Measurements from ENCODE around the gene WRAP73. TPM values are rescaled to one million over a fixed set of nuclear protein-coding genes. Genes with fewer than 3 reads are reported as not detected.

The WRAP73 gene
- total RNA-seq, 1 donor from 2014 or later = 22.5 TPM

DNA sequence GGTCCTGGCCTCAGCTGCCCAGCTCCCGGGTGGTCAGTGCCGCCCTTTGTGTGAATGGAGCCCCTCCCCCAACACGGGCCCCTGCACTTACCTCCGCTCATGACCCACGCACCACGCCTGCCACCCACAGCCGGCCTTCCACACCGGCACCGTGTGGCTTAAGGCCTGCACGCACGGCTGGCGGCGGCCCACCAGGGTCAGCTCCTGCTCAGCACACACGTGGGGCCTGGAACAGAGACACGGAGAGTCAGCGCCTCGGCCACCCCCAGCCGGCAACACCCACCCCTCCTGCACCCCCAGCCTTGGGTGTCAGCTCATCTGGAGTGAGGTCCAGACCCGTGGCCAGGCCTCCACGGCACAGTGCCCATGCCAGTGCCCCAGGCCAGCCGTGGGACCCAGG, 47.5 kb downstream of the WRAP73 start:
- intact Hi-C loops (cut with DNase I) = no loop called here
- no peak overlapping the region for H3K27ac ChIP-seq
- H3K9me3 ChIP-seq = no peaks in the 10 kb centered on the region
- peaks cover 41% of the 10 kb centered on the region for H3K4me1 ChIP-seq
- H3K27me3 ChIP-seq (ENCODE audit: low read depth) = no peaks in the 10 kb centered on the region
- no peak overlapping the region for H3K4me3 ChIP-seq
- no peaks in the 10 kb centered on the region for H3K36me3 ChIP-seq
- no peak for DNase-seq
- TF ChIP-seq, protein P1, sequence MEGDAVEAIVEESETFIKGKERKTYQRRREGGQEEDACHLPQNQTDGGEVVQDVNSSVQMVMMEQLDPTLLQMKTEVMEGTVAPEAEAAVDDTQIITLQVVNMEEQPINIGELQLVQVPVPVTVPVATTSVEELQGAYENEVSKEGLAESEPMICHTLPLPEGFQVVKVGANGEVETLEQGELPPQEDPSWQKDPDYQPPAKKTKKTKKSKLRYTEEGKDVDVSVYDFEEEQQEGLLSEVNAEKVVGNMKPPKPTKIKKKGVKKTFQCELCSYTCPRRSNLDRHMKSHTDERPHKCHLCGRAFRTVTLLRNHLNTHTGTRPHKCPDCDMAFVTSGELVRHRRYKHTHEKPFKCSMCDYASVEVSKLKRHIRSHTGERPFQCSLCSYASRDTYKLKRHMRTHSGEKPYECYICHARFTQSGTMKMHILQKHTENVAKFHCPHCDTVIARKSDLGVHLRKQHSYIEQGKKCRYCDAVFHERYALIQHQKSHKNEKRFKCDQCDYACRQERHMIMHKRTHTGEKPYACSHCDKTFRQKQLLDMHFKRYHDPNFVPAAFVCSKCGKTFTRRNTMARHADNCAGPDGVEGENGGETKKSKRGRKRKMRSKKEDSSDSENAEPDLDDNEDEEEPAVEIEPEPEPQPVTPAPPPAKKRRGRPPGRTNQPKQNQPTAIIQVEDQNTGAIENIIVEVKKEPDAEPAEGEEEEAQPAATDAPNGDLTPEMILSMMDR (IDR thresholded peaks at IDR 0.05) = no peak
- no peak for ATAC-seq

DNA sequence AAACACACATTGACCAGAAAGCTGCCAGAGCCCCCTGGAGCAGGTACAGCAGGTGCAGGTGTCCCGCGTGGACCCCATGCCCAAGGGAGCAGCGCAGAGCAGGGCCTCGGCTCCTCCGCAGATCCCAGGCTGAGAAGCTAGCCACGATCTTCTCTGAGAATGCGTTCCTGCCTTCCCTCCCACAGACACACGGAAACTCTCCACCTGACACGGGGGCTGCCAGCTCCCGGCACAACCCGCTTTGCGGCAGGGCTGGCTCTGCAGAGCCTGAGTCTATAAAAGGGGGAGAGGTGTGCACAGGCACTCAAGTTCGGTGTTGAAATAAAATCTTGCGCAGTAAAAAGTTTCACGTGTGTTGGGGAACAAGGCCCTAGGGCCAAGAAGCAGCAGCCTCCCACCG, 48.2 kb downstream of the WRAP73 start:
- Histone ChIP-seq H3K27ac (no peak overlapping the region), H3K4me1 (peaks cover 48% of the 10 kb centered on the region)
- no peak for DNase-seq

DNA sequence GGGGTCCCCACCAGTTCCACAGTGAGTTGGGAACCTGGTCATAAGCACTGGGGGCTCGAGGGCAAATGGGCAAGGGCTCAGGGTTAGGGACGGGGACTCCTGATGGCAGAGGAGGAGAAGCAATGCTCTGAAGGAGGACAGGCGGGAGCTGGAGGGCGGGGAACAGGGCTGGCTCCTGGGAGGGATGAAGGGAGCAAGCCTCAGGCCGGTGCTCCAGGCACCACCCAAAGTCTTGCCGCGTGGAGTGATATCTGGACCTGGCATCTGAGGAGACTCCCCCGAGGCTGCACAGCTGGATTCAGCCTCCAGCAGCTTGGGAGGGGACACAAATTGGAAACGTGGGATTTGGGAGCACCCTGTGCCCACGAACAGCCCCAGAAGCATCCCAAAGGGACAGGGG, 49.5 kb downstream of the WRAP73 start:
- ATAC-seq = no peak
- TF ChIP-seq, protein P1 (IDR thresholded peaks at IDR 0.05) = no peak
- intact Hi-C loops (cut with DNase I) = no loop called here
- Histone ChIP-seq H3K9me3 (no peaks in the 10 kb centered on the region), H3K36me3 (no peaks in the 10 kb centered on the region), H3K27ac (no peak overlapping the region), H3K4me3 (no peak overlapping the region), H3K4me1 (peaks cover 48% of the 10 kb centered on the region), H3K27me3 (ENCODE audit: low read depth) (no peaks in the 10 kb centered on the region)
- no peak for DNase-seq

More for the DNA sequence above, 48.2 kb downstream of the WRAP73 start:
- TF ChIP-seq, protein P1 (IDR thresholded peaks at IDR 0.05) = no peak
- Histone ChIP-seq H3K27me3 (ENCODE audit: low read depth) (no peaks in the 10 kb centered on the region), H3K4me3 (no peak overlapping the region), H3K36me3 (no peaks in the 10 kb centered on the region), H3K9me3 (no peaks in the 10 kb centered on the region)
- intact Hi-C loops (cut with DNase I) = no loop called here
- ATAC-seq = no peak

DNA sequence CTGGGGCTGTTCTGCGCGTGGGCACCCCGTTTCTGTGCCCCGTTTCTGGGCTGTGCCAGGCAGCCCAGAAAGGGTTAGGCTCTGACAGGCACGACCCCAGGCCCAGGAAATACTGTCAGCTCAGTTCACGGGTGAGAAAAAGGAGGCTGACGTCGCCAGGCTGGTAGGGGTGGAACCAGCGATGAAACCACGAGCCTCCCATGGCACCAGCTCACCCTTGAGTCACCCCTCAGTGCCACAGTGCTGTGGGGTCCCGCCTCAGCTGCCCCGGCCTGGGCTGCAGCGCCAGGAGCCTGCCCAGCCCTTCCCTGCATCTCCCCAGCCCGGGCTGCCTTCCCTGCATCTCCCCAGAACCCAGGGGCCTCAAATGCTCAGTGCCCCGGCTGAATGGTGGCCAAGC, 50.1 kb downstream of the WRAP73 start:
- H3K27ac ChIP-seq = no peak overlapping the region
- DNase-seq = no peak
- no peaks in the 10 kb centered on the region for H3K27me3 ChIP-seq (ENCODE audit: low read depth)
- TF ChIP-seq, protein P1 (IDR thresholded peaks at IDR 0.05) = no peak
- H3K4me1 ChIP-seq = peaks cover 48% of the 10 kb centered on the region
- H3K36me3 ChIP-seq = no peaks in the 10 kb centered on the region
- no peak for ATAC-seq
- no peaks in the 10 kb centered on the region for H3K9me3 ChIP-seq
- intact Hi-C loops (cut with DNase I) = no loop called here
- no peak overlapping the region for H3K4me3 ChIP-seq

GRCh38 chr1:3599286-3599811, 50.6 kb downstream of the WRAP73 start:
- H3K27me3 ChIP-seq (ENCODE audit: low read depth) = no peaks in the 10 kb centered on the region
- no peak overlapping the region for H3K27ac ChIP-seq
- peaks cover 48% of the 10 kb centered on the region for H3K4me1 ChIP-seq
- DNase-seq (no peak), ATAC-seq (peak; percentile 37 to 55)
- H3K4me3 ChIP-seq = no peak overlapping the region
- no peaks in the 10 kb centered on the region for H3K9me3 ChIP-seq
- intact Hi-C loops (cut with DNase I) = no loop called here
- no peaks in the 10 kb centered on the region for H3K36me3 ChIP-seq
- TF ChIP-seq, protein P1 (IDR thresholded peaks at IDR 0.05) = no peak

Measured in lower lobe of right lung (tissue), 2 donors.